Stomach (tissue), 4 donors: ENCODE measurements around the gene PTPRU.

ENCODE experiments used
- CTCF ChIP-seq, 7 experiments: fragments of 450-650 bp in 4 of 7; fragments of 200-600 bp in 3 of 7; sonication (generic) in 3 of 7; IDR thresholded peaks; one replicate each; pipeline ENCODE4 v1.5.1; 2016 to 2019; ENCODE audit warnings: antibody characterized with exemption in 7 of 7, control low read depth in 2 of 7, mild to moderate bottlenecking in 1 of 7
- EP300 ChIP-seq: sonication (generic); formaldehyde crosslinking; IDR thresholded peaks from one replicate; pipeline ENCODE4 v1.6.1; 2017; ENCODE audit warnings: antibody characterized with exemption
- POLR2A ChIP-seq, 4 donors: fragments of 450-650 bp; IDR thresholded peaks; one replicate each; pipeline ENCODE4 v1.6.1; 2016; ENCODE audit warnings: antibody characterized with exemption in 4 of 4, control low read depth in 2 of 4, mild to moderate bottlenecking in 1 of 4, moderate library complexity in 1 of 4
- POLR2AphosphoS5 ChIP-seq, 3 donors: sonication (generic); formaldehyde crosslinking; IDR thresholded peaks; one replicate each; pipeline ENCODE4 v1.6.1; 2016; ENCODE audit warnings: antibody characterized with exemption in 3 of 3

GRCh38 chr1:29253180-29253579 is 16.9 kb downstream of the PTPRU start:
- no peak for TF ChIP-seq POLR2A (IDR thresholded peaks at IDR 0.05)
- TF ChIP-seq CTCF (IDR thresholded peaks at IDR 0.05): no peak
- no peak for TF ChIP-seq EP300
- no peak for TF ChIP-seq POLR2AphosphoS5 (IDR thresholded peaks at IDR 0.05)
